GM23338 (cell line): ENCODE measurements around the gene CTNNA2. TPM values are rescaled to one million over a fixed set of nuclear protein-coding genes. Genes with fewer than 3 reads are reported as not detected.

Source experiments
- ATAC-seq: fragments of 200-7000 bp; cut with Tn5 transposase; 3 replicates; pipeline ENCODE4 v1.9.1; 2020
- DNase-seq: peaks from one replicate; pipeline ENCODE4 v3.0.0-alpha.2; 2015; ENCODE audit warnings: low spot score
- H2AFZ ChIP-seq: fragments of 200-600 bp; sonication (generic); 2 replicates; pipeline ENCODE4 v1.8.0; 2016; ENCODE audit warnings: antibody characterized with exemption, mild to moderate bottlenecking, moderate library complexity
- H3F3A ChIP-seq: fragments of 200-600 bp; sonication (generic); replicated peaks from 2 replicates; pipeline ENCODE4 v1.8.0; 2017; ENCODE audit warnings: antibody characterized with exemption, mixed run types, low read depth
- H3K27ac ChIP-seq: fragments of 200-600 bp; sonication (generic); 2 replicates; pipeline ENCODE4 v1.6.1; 2016; ENCODE audit warnings: low read depth
- H3K27me3 ChIP-seq: fragments of 200-600 bp; sonication (generic); 2 replicates; pipeline ENCODE4 v1.8.0; 2016; ENCODE audit warnings: mild to moderate bottlenecking, mixed run types, moderate library complexity; ENCODE audit not compliant: insufficient read depth
- H3K36me3 ChIP-seq: fragments of 200-600 bp; sonication (generic); 2 replicates; pipeline ENCODE4 v1.8.0; 2016; ENCODE audit warnings: mild to moderate bottlenecking; ENCODE audit not compliant: insufficient read depth
- H3K4me1 ChIP-seq: fragments of 200-600 bp; sonication (generic); 2 replicates; pipeline ENCODE4 v1.8.0; 2016; ENCODE audit warnings: mild to moderate bottlenecking, moderate library complexity; ENCODE audit not compliant: insufficient read depth
- H3K4me2 ChIP-seq: fragments of 200-600 bp; sonication (generic); 2 replicates; pipeline ENCODE4 v1.7.1; 2017; ENCODE audit warnings: mixed run types
- H3K4me3 ChIP-seq: fragments of 200-600 bp; sonication (generic); 2 replicates; pipeline ENCODE4 v1.6.1; 2016; ENCODE audit warnings: mixed run types
- H3K79me2 ChIP-seq: fragments of 200-600 bp; sonication (generic); replicated peaks from 2 replicates; pipeline ENCODE4 v1.8.0; 2017; ENCODE audit warnings: mild to moderate bottlenecking; ENCODE audit not compliant: insufficient read depth
- H3K9me2 ChIP-seq: fragments of 200-600 bp; sonication (generic); 2 replicates; pipeline ENCODE4 v1.8.0; 2017; ENCODE audit not compliant: insufficient read depth
- H4K20me1 ChIP-seq: fragments of 200-600 bp; sonication (generic); replicated peaks from 2 replicates; pipeline ENCODE4 v1.8.0; 2017; ENCODE audit warnings: mild to moderate bottlenecking; ENCODE audit not compliant: insufficient read depth
- H3K27ac Mint-ChIP-seq: 2 replicates; pipeline ENCODE4 v1.8.0; 2020; ENCODE audit warnings: inconsistent platforms, mild to moderate bottlenecking, moderate library complexity, mixed read lengths
- H3K27me3 Mint-ChIP-seq: 3 replicates; pipeline ENCODE4 v1.8.0; 2022; ENCODE audit warnings: low read depth, mild to moderate bottlenecking, moderate library complexity, mixed read lengths, inconsistent platforms; ENCODE audit not compliant: insufficient read depth, poor library complexity
- H3K36me3 Mint-ChIP-seq: 3 replicates; pipeline ENCODE4 v1.8.0; 2021; ENCODE audit warnings: low read depth, mild to moderate bottlenecking, inconsistent platforms, moderate library complexity, mixed read lengths
- H3K4me1 Mint-ChIP-seq: 3 replicates; pipeline ENCODE4 v1.8.0; 2020; ENCODE audit warnings: mild to moderate bottlenecking, inconsistent platforms, mixed read lengths
- H3K4me3 Mint-ChIP-seq: 3 replicates; pipeline ENCODE4 v1.8.0; 2021; ENCODE audit warnings: moderate library complexity, mild to moderate bottlenecking, inconsistent platforms, mixed read lengths
- H3K9me3 Mint-ChIP-seq: 3 replicates; pipeline ENCODE4 v1.8.0; 2020; ENCODE audit warnings: moderate library complexity, mild to moderate bottlenecking, inconsistent platforms, mixed read lengths
- EZH2phosphoT487 ChIP-seq: fragments of 200-600 bp; sonication (generic); IDR thresholded peaks from one replicate; pipeline ENCODE4 v1.8.1; 2018; ENCODE audit warnings: antibody characterized with exemption; ENCODE audit not compliant: unreplicated experiment
- JUNB ChIP-seq: IDR thresholded peaks from one replicate; pipeline ENCODE4 v1.6.1; 2016; ENCODE audit warnings: antibody characterized with exemption; ENCODE audit not compliant: unreplicated experiment
- POLR2AphosphoS5 ChIP-seq: IDR thresholded peaks from 2 replicates; pipeline ENCODE4 v1.6.1; 2016; ENCODE audit warnings: antibody characterized with exemption, low read depth
- STAT1 ChIP-seq: IDR thresholded peaks from one replicate; pipeline ENCODE4 v1.6.1; 2016; ENCODE audit warnings: antibody characterized with exemption; ENCODE audit not compliant: unreplicated experiment
- ZNF114 ChIP-seq: fragments of 250-450 bp; sonication (Bioruptor Pico); IDR thresholded peaks from 2 replicates; pipeline ENCODE4 v1.5.0; 2020; ENCODE audit warnings: mild to moderate bottlenecking, moderate library complexity
- ZNF331 ChIP-seq: fragments of 250-450 bp; sonication (Bioruptor Pico); IDR thresholded peaks from 2 replicates; pipeline ENCODE4 v1.5.0; 2020; ENCODE audit warnings: low read depth, mild to moderate bottlenecking, moderate library complexity
- polyA plus RNA-seq: library from polyadenylated mRNA; unstranded; fragments of >200 nt; fragmentation: Nextera tagmentation; extraction: Ambion mirVana; gene quantifications from 2 replicates; pipeline ENCODE4 v1.2.1, GENCODE V29; 2016
- total RNA-seq: library from RNA; depleted of rRNA; stranded (reverse); fragments of >200 nt; shearing (Covaris generic); gene quantifications from 2 replicates; pipeline ENCODE4 v1.2.3, GENCODE V29; 2014
- TF ChIP-seq, protein P1 (sequence below): fragments of 250-450 bp; sonication (Bioruptor Pico); IDR thresholded peaks from 2 replicates; pipeline ENCODE4 v1.5.0; 2020; ENCODE audit warnings: mild to moderate bottlenecking, moderate library complexity
- TF ChIP-seq, protein P2 (sequence below), 2 experiments: fragments of 200-600 bp in 1 of 2; sonication (generic) in 1 of 2; conservative IDR thresholded peaks; 2 replicates each; pipeline versions ENCODE4 v1.5.1 to v1.6.1; 2016 to 2017; ENCODE audit warnings: antibody characterized with exemption in 2 of 2, low read depth in 2 of 2, mild to moderate bottlenecking in 2 of 2, moderate library complexity in 1 of 2
- TF ChIP-seq, protein P3 (sequence below): IDR thresholded peaks from one replicate; pipeline ENCODE4 v1.6.1; 2018; ENCODE audit warnings: antibody characterized with exemption; ENCODE audit not compliant: unreplicated experiment
- TF ChIP-seq, protein P4 (sequence below): IDR thresholded peaks from 2 replicates; pipeline ENCODE4 v1.6.1; 2016; ENCODE audit warnings: antibody characterized with exemption

CTNNA2 gene
- total and polyA plus RNA-seq, 2 experiments from 2014 or later: 6.4 to 15.6 TPM

DNA sequence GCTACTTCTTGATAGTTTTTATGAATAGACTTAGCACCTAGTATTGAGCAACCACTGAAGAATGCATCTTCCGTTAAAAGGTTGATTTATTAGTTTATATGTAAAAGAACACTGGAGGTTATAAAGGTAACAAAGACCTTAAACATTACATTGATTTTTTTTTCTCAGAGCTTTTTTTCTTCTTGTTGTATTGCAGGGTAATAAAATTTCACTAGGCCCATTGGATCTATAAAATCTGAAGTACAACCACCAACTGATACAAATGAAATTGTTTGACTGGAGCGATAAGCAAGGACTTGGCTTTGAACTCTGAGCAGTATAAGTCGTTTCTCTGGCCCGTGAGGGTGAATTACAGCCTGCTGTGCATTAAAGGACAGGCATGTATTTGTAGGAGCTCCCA lies 447.7 kb downstream of the CTNNA2 start:
- Histone ChIP-seq H2AFZ (no peak overlapping the region), H3F3A (no peaks in the 10 kb centered on the region), H3K4me2 (no peak overlapping the region), H3K4me3 (no peak overlapping the region), H3K4me1 (no peaks in the 10 kb centered on the region), H3K36me3 (no peaks in the 10 kb centered on the region), H4K20me1 (no peaks in the 10 kb centered on the region), H3K27ac (no peak overlapping the region), H3K9me2 (0 out of 2 replicates have a peak, but pooled peaks cover 2% of the 10 kb centered on the region), H3K79me2 (no peaks in the 10 kb centered on the region), H3K27me3 (no peaks in the 10 kb centered on the region)
- no peaks in the 10 kb centered on the region for H3K9me3 Mint-ChIP-seq
- peaks cover 12% of the 10 kb centered on the region for H3K4me1 Mint-ChIP-seq
- ATAC-seq: no peak
- TF ChIP-seq ZNF331 (CRISPR knock-in tag): no peak
- no peak for TF ChIP-seq JUNB
- TF ChIP-seq EZH2phosphoT487: no peak
- no peak for DNase-seq
- H3K27me3 Mint-ChIP-seq: no peaks in the 10 kb centered on the region
- no peak overlapping the region for H3K4me3 Mint-ChIP-seq
- no peak overlapping the region for H3K27ac Mint-ChIP-seq
- H3K36me3 Mint-ChIP-seq: no peaks in the 10 kb centered on the region

DNA sequence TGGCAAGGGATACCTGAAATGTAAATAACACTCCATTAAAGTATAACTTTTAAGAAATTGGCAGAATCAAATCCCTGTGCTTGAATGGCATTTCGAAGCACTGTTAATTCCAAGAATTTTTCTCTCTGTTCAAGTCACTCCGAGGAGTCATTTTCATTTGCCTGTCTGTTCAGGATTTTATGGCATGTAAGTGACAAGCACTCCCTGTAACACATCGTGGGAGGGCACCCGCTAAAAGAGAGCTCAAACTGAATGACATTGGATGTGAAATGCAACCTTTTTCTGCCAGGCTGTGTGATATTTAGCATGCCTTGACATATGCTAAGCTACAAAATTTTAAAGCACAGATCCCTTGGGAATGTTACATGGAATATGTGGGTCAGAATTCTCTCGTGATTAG lies 452.1 kb downstream of the CTNNA2 start:
- no peaks in the 10 kb centered on the region for H3K9me3 Mint-ChIP-seq
- H3K4me3 ChIP-seq: no peak overlapping the region
- H3K4me1 Mint-ChIP-seq: peaks cover 25% of the 10 kb centered on the region
- TF ChIP-seq POLR2AphosphoS5: no peak
- TF ChIP-seq, protein P1, sequence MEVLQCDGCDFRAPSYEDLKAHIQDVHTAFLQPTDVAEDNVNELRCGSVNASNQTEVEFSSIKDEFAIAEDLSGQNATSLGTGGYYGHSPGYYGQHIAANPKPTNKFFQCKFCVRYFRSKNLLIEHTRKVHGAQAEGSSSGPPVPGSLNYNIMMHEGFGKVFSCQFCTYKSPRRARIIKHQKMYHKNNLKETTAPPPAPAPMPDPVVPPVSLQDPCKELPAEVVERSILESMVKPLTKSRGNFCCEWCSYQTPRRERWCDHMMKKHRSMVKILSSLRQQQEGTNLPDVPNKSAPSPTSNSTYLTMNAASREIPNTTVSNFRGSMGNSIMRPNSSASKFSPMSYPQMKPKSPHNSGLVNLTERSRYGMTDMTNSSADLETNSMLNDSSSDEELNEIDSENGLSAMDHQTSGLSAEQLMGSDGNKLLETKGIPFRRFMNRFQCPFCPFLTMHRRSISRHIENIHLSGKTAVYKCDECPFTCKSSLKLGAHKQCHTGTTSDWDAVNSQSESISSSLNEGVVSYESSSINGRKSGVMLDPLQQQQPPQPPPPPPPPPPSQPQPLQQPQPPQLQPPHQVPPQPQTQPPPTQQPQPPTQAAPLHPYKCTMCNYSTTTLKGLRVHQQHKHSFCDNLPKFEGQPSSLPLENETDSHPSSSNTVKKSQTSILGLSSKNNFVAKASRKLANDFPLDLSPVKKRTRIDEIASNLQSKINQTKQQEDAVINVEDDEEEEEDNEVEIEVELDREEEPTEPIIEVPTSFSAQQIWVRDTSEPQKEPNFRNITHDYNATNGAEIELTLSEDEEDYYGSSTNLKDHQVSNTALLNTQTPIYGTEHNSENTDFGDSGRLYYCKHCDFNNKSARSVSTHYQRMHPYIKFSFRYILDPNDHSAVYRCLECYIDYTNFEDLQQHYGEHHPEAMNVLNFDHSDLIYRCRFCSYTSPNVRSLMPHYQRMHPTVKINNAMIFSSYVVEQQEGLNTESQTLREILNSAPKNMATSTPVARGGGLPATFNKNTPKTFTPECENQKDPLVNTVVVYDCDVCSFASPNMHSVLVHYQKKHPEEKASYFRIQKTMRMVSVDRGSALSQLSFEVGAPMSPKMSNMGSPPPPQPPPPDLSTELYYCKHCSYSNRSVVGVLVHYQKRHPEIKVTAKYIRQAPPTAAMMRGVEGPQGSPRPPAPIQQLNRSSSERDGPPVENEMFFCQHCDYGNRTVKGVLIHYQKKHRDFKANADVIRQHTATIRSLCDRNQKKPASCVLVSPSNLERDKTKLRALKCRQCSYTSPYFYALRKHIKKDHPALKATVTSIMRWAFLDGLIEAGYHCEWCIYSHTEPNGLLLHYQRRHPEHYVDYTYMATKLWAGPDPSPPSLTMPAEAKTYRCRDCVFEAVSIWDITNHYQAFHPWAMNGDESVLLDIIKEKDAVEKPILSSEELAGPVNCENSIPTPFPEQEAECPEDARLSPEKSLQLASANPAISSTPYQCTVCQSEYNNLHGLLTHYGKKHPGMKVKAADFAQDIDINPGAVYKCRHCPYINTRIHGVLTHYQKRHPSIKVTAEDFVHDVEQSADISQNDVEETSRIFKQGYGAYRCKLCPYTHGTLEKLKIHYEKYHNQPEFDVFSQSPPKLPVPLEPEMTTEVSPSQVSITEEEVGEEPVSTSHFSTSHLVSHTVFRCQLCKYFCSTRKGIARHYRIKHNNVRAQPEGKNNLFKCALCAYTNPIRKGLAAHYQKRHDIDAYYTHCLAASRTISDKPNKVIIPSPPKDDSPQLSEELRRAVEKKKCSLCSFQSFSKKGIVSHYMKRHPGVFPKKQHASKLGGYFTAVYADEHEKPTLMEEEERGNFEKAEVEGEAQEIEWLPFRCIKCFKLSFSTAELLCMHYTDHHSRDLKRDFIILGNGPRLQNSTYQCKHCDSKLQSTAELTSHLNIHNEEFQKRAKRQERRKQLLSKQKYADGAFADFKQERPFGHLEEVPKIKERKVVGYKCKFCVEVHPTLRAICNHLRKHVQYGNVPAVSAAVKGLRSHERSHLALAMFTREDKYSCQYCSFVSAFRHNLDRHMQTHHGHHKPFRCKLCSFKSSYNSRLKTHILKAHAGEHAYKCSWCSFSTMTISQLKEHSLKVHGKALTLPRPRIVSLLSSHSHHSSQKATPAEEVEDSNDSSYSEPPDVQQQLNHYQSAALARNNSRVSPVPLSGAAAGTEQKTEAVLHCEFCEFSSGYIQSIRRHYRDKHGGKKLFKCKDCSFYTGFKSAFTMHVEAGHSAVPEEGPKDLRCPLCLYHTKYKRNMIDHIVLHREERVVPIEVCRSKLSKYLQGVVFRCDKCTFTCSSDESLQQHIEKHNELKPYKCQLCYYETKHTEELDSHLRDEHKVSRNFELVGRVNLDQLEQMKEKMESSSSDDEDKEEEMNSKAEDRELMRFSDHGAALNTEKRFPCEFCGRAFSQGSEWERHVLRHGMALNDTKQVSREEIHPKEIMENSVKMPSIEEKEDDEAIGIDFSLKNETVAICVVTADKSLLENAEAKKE (CRISPR knock-in tag): no peak
- TF ChIP-seq ZNF114: no peak
- TF ChIP-seq, protein P2, sequence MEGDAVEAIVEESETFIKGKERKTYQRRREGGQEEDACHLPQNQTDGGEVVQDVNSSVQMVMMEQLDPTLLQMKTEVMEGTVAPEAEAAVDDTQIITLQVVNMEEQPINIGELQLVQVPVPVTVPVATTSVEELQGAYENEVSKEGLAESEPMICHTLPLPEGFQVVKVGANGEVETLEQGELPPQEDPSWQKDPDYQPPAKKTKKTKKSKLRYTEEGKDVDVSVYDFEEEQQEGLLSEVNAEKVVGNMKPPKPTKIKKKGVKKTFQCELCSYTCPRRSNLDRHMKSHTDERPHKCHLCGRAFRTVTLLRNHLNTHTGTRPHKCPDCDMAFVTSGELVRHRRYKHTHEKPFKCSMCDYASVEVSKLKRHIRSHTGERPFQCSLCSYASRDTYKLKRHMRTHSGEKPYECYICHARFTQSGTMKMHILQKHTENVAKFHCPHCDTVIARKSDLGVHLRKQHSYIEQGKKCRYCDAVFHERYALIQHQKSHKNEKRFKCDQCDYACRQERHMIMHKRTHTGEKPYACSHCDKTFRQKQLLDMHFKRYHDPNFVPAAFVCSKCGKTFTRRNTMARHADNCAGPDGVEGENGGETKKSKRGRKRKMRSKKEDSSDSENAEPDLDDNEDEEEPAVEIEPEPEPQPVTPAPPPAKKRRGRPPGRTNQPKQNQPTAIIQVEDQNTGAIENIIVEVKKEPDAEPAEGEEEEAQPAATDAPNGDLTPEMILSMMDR (conservative IDR thresholded peaks at IDR 0.05; ENCODE audit: low read depth in 2 of 2): no peak
- no peak for TF ChIP-seq STAT1
- TF ChIP-seq, protein P3, sequence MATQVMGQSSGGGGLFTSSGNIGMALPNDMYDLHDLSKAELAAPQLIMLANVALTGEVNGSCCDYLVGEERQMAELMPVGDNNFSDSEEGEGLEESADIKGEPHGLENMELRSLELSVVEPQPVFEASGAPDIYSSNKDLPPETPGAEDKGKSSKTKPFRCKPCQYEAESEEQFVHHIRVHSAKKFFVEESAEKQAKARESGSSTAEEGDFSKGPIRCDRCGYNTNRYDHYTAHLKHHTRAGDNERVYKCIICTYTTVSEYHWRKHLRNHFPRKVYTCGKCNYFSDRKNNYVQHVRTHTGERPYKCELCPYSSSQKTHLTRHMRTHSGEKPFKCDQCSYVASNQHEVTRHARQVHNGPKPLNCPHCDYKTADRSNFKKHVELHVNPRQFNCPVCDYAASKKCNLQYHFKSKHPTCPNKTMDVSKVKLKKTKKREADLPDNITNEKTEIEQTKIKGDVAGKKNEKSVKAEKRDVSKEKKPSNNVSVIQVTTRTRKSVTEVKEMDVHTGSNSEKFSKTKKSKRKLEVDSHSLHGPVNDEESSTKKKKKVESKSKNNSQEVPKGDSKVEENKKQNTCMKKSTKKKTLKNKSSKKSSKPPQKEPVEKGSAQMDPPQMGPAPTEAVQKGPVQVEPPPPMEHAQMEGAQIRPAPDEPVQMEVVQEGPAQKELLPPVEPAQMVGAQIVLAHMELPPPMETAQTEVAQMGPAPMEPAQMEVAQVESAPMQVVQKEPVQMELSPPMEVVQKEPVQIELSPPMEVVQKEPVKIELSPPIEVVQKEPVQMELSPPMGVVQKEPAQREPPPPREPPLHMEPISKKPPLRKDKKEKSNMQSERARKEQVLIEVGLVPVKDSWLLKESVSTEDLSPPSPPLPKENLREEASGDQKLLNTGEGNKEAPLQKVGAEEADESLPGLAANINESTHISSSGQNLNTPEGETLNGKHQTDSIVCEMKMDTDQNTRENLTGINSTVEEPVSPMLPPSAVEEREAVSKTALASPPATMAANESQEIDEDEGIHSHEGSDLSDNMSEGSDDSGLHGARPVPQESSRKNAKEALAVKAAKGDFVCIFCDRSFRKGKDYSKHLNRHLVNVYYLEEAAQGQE: no peak
- no peak for TF ChIP-seq EZH2phosphoT487
- TF ChIP-seq, protein P4, sequence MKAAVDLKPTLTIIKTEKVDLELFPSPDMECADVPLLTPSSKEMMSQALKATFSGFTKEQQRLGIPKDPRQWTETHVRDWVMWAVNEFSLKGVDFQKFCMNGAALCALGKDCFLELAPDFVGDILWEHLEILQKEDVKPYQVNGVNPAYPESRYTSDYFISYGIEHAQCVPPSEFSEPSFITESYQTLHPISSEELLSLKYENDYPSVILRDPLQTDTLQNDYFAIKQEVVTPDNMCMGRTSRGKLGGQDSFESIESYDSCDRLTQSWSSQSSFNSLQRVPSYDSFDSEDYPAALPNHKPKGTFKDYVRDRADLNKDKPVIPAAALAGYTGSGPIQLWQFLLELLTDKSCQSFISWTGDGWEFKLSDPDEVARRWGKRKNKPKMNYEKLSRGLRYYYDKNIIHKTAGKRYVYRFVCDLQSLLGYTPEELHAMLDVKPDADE: no peak

More for the DNA sequence above, 452.1 kb downstream of the CTNNA2 start:
- Mint-ChIP-seq H3K4me3 (no peak overlapping the region), H3K36me3 (no peaks in the 10 kb centered on the region), H3K27ac (no peak overlapping the region), H3K27me3 (peaks cover 4% of the 10 kb centered on the region)
- ATAC-seq (no peak), DNase-seq (no peak)
- no peaks in the 10 kb centered on the region for H3K9me2 ChIP-seq
- H3K36me3 ChIP-seq: no peaks in the 10 kb centered on the region
- H3K4me1 ChIP-seq: peaks cover 11% of the 10 kb centered on the region
- no peak overlapping the region for H2AFZ ChIP-seq
- no peaks in the 10 kb centered on the region for H3F3A ChIP-seq
- H3K27me3 ChIP-seq: no peaks in the 10 kb centered on the region
- no peaks in the 10 kb centered on the region for H3K79me2 ChIP-seq
- H3K4me2 ChIP-seq: no peak overlapping the region
- H3K27ac ChIP-seq: no peak overlapping the region
- no peaks in the 10 kb centered on the region for H4K20me1 ChIP-seq
